Hematopoietic multipotent progenitor cell treated with erythropoietin and hydrocortisone succinate and interleukin-3 and kit ligand, for 15 days (in vitro differentiated cells): ENCODE measurements around the gene IGSF5.
"Not testable (repeated sequence)": the region's sequence is repeated elsewhere in the genome, so short reads cannot be mapped to it uniquely, and the experiment has no call there.

Source experiments
- DNase-seq: peaks from one replicate; pipeline ENCODE4 v3.0.0-alpha.2; 2015; ENCODE audit warnings: low spot score

Gene IGSF5

DNA sequence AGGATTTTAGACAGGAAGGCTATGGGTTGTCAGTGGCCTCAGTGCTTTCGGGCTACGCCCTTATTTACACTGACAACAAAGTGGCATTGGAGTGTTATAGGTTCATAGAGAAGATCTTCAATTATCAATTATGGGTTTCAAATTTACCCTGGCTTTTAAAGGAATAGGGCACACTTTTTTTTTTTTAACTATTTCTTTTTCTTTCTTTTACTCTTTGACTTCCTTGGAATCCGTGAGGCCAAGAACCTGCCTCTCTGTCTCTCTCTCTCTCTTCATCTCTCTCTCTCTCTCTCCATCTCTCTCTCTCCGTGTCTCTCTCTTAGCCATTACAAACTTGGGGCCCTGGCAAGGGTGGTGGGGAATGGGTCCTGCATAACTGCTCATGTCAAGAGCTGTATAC, at the start of gene IGSF5:
IGSF5 (plus strand) TSS at position 301 of the 400 bp plus-strand sequence. CDS start 327 bp downstream, outside the sequence.
- not testable (repeated sequence) for DNase-seq

GRCh38 chr21:39696196-39696595, 48.8 kb upstream of the IGSF5 start:
- no peak for DNase-seq

DNA sequence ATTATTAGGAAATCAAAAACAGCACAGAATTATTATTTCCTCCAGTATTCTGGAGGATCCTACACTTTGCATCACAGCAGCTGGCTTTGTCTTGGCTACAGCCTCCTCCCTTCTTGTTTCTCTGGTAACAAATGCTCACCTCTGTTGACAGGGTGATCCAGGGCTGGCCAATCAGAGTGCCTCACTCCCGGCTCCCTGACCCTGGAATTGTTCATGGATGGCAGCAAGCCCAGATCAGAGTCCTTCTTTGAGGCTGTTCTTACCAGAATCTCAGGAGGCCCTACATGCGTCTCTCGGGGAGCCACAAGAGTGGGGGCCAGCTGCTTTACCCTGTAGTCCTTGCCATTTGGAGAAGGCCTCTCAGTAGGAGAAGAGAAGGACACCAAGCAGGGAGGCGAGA, 48.4 kb upstream of the IGSF5 start:
- no peak for DNase-seq

GRCh38 chr21:39700318-39700717, 44.7 kb upstream of the IGSF5 start:
- no peak for DNase-seq

GRCh38 chr21:39703578-39703977, 41.4 kb upstream of the IGSF5 start:
- no peak for DNase-seq

DNA sequence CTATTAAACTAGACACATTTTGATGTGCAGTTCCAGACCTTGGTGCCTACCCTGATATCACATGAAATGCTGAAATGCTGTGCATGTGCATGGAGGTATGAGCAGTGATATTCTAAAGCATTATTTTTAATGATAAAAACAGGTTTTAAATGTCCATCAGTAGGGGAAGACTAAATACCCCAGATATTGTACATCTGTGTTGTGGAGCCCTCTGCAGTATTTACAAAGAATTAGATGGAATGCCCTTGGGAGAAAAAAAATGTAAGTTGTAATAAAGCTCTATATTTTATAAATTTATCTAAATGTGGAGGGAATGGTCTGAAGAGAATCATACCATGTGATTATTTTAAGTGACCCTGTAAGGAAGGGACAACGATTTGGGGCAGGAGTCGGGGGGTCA, 39.1 kb upstream of the IGSF5 start:
- DNase-seq = no peak

GRCh38 chr21:39707316-39707715, 37.7 kb upstream of the IGSF5 start:
- DNase-seq = no peak

GRCh38 chr21:39710866-39711265, 34.1 kb upstream of the IGSF5 start:
- no peak for DNase-seq

DNA sequence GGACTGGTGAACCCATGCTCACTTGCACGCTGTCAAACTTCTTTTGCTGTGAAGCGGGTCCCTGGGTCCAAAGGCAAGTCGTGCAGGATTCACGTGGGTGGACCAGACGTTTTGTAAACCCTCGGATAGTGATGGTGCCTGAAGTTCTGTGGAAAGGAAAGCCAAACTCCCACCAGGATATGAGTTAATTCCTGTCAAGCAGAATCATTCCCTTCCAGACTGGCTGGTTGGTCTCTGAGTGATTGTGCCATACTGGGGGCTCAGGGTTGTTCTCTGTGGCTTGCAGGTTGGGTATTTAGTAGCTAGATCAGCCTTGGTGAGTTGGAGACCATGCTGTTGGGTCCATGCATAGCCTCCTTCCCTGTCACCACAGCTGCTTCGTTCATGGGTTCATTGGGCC, 32.7 kb upstream of the IGSF5 start:
- DNase-seq = no peak

- no peak for DNase-seq
Measured at GRCh38 chr21:39712976-39713375, 32.0 kb upstream of the IGSF5 start.

DNA sequence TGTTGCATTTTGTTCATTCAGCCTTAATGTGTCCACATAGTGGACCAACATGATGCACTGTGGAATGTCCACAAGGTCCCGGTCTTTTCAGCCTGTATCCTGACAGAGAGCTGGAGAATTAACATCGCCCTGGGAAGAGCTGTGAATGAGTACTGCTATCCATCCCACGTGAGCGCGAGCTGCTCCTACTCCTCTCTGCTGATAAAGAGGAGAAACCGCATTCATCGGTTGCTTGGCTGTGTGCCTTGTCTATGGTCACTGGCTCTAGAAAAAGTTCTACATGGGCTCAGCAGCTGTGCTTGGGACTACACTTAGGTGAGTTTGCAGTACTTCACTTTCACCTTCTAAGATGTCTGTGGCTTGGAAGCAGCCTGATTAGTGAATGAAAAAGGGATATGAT, 31.1 kb upstream of the IGSF5 start:
- DNase-seq = no peak

GRCh38 chr21:39714331-39714730, 30.7 kb upstream of the IGSF5 start:
- DNase-seq = no peak

DNA sequence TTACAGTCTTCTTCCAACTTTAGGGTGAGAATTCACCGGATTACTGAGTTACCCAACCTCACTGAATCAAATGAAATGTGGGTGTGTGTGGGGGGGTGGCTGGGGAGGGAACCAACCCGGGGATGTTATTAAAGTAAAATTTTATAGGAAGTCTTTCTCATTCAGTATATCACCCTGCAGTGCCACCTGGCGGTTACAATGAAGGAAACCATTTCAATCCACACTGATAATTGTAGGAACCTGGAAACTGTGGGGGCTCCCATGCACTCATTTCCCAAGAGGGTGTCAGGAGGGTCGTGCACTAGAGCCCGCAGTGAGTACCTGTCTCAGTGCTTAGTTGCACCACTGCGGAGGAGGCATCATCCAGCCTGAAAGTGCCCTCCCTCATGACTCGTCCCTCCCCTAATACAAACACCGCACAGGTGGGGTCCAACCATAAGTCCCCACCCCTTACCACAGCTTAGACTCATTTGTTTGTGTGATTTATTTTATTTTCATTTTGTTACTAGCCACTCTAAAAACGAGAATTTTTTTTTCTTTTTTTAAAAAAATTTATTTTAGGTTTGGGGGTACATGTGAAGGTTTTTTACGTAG, 29.1 kb upstream of the IGSF5 start:
- peak; percentile 18 for DNase-seq

- DNase-seq = no peak
Measured at GRCh38 chr21:39720126-39720778, 24.7 kb upstream of the IGSF5 start.

DNA sequence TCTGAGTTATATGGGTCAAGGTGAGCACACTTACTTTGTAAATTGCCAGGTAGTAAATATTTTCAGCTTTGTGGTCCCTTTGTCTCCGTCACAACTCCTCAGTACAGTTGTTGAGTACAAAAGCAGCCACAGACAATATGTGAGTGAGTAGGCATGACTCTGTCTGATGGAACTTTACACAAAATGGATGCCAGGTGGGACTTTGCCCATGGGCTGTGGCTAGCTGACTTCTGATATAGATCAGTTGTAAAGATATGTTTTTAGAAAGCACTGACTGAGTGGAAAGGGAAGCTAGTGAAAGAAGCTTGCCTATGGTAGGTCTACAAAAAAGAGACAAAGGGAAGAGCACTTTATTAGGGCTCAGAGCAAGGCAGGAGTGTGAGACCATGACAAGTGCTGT, 23.1 kb upstream of the IGSF5 start:
- DNase-seq = no peak

- DNase-seq = no peak
Measured at GRCh38 chr21:39724944-39725343, 20.0 kb upstream of the IGSF5 start.

DNA sequence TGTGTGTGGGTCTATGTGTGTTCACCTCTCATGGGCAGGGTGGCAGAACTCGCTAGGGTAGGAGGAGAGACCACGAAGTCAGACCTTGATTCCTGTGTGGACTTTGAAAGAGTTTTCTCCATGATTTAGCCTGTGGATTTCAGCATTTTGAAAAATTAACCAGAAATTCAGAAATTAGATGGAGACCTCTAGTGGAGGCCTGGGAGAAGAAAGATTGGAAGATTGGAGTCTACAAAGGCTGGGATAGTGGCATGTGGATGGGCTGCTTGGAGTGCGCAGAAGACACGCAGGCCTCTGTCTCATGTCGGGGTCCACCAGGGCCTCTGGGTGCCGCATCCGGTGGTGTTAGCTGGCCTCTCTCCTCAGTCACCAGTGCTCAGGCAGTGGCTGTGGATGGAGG, 18.9 kb upstream of the IGSF5 start:
- no peak for DNase-seq

GRCh38 chr21:39727401-39728120, 17.4 kb upstream of the IGSF5 start:
- DNase-seq = no peak

- no peak for DNase-seq
Measured at GRCh38 chr21:39728341-39728740, 16.6 kb upstream of the IGSF5 start.

GRCh38 chr21:39730418-39731157, 14.4 kb upstream of the IGSF5 start:
- DNase-seq = no peak

GRCh38 chr21:39736716-39737115, 8.3 kb upstream of the IGSF5 start:
- DNase-seq = no peak

GRCh38 chr21:39737376-39738000, 7.5 kb upstream of the IGSF5 start:
- DNase-seq = no peak
